HepG2 (cell line): ENCODE results near the gene ANKRD1. TPM values are rescaled to one million over a fixed set of nuclear protein-coding genes. Genes with fewer than 3 reads are reported as not detected.

Experiments
- AHDC1 ChIP-seq: sonication (generic); formaldehyde crosslinking; IDR thresholded peaks from 2 replicates; pipeline ENCODE4 v1.5.1; 2020; ENCODE audit warnings: mild to moderate bottlenecking, missing genetic modification reagents, borderline replicate concordance
- ATF7 ChIP-seq, 2 experiments: fragments of 450-650 bp in 1 of 2; sonication (generic) in 1 of 2; formaldehyde crosslinking in 1 of 2; IDR thresholded peaks; 2 replicates each; pipeline versions ENCODE4 v1.4.0 to v1.6.1; 2016 to 2020; ENCODE audit warnings: antibody characterized with exemption in 1 of 2, mild to moderate bottlenecking in 1 of 2, missing genetic modification reagents in 1 of 2
- DNMT3B ChIP-seq: conservative IDR thresholded peaks from 2 replicates; pipeline ENCODE4 v1.6.1; 2016; ENCODE audit warnings: missing biosample characterization, control low read depth
- HOXA9 ChIP-seq: sonication (generic); formaldehyde crosslinking; IDR thresholded peaks from 2 replicates; pipeline ENCODE4 v1.8.1; 2022; ENCODE audit warnings: missing genetic modification reagents, mild to moderate bottlenecking, moderate library complexity, borderline replicate concordance
- MIER2 ChIP-seq: IDR thresholded peaks from 2 replicates; pipeline ENCODE4 v1.6.1; 2016; ENCODE audit warnings: missing biosample characterization, missing genetic modification reagents
- NFE2 ChIP-seq: sonication (generic); formaldehyde crosslinking; IDR thresholded peaks from 2 replicates; pipeline ENCODE4 v1.4.0; 2020; ENCODE audit warnings: missing genetic modification reagents
- NFYC ChIP-seq: IDR thresholded peaks from 2 replicates; pipeline ENCODE4 v1.6.1; 2016; ENCODE audit warnings: missing genetic modification reagents, missing compliant biosample characterization
- NR1H2 ChIP-seq: sonication (generic); formaldehyde crosslinking; IDR thresholded peaks from 2 replicates; pipeline ENCODE4 v1.8.1; 2022; ENCODE audit warnings: low read depth, missing genetic modification reagents, borderline replicate concordance
- RAD21 ChIP-seq: fragments of 450-650 bp; formaldehyde crosslinking; IDR thresholded peaks from 2 replicates; pipeline ENCODE4 v1.5.0; 2020; ENCODE audit warnings: mild to moderate bottlenecking
- RFXAP ChIP-seq: sonication (generic); formaldehyde crosslinking; IDR thresholded peaks from 2 replicates; pipeline ENCODE4 v1.4.0; 2020; ENCODE audit warnings: missing genetic modification reagents, borderline replicate concordance
- SALL2 ChIP-seq: sonication (generic); formaldehyde crosslinking; IDR thresholded peaks from 2 replicates; pipeline ENCODE4 v1.8.1; 2023; ENCODE audit warnings: mild to moderate bottlenecking, missing genetic modification reagents, inconsistent platforms
- SMYD3 ChIP-seq: sonication (generic); formaldehyde crosslinking; IDR thresholded peaks from 2 replicates; pipeline ENCODE4 v1.8.1; 2023; ENCODE audit warnings: mild to moderate bottlenecking, missing genetic modification reagents
- SNAI1 ChIP-seq: sonication (generic); formaldehyde crosslinking; IDR thresholded peaks from 2 replicates; pipeline ENCODE4 v1.5.0; 2020; ENCODE audit warnings: mild to moderate bottlenecking, missing genetic modification reagents, borderline replicate concordance
- SP140L ChIP-seq: sonication (generic); formaldehyde crosslinking; IDR thresholded peaks from 2 replicates; pipeline ENCODE4 v1.4.0; 2020; ENCODE audit warnings: missing genetic modification reagents, borderline replicate concordance
- TRIM24 ChIP-seq: sonication (generic); formaldehyde crosslinking; IDR thresholded peaks from 2 replicates; pipeline ENCODE4 v1.8.0; 2022; ENCODE audit warnings: mild to moderate bottlenecking, missing genetic modification reagents
- U2AF1 ChIP-seq: fragments of 200-400 bp; formaldehyde crosslinking; optimal IDR thresholded peaks from 2 replicates; pipeline ENCODE3; 2017; ENCODE audit warnings: mild to moderate bottlenecking, low read depth, low read length
- ZBTB20 ChIP-seq: sonication (generic); formaldehyde crosslinking; IDR thresholded peaks from 2 replicates; pipeline ENCODE4 v1.8.1; 2023; ENCODE audit warnings: missing genetic modification reagents, low read depth, mild to moderate bottlenecking, borderline replicate concordance
- ZFYVE20 ChIP-seq: sonication (generic); formaldehyde crosslinking; IDR thresholded peaks from 2 replicates; pipeline ENCODE4 v1.8.0; 2023; ENCODE audit warnings: low read depth, mild to moderate bottlenecking, moderate library complexity, missing genetic modification reagents, borderline replicate concordance
- ZNF264 ChIP-seq: sonication (generic); formaldehyde crosslinking; IDR thresholded peaks from 2 replicates; pipeline ENCODE4 v1.4.0; 2020; ENCODE audit warnings: missing genetic modification reagents
- ZNF564 ChIP-seq: sonication (generic); formaldehyde crosslinking; IDR thresholded peaks from 2 replicates; pipeline ENCODE4 v1.8.1; 2023; ENCODE audit warnings: mild to moderate bottlenecking, missing genetic modification reagents
- ZNF670 ChIP-seq: sonication (generic); formaldehyde crosslinking; IDR thresholded peaks from 2 replicates; pipeline ENCODE4 v1.8.0; 2022; ENCODE audit warnings: mild to moderate bottlenecking, missing genetic modification reagents, borderline replicate concordance
- ZNF891 ChIP-seq: sonication (generic); formaldehyde crosslinking; IDR thresholded peaks from 2 replicates; pipeline ENCODE4 v1.5.0; 2020; ENCODE audit warnings: mild to moderate bottlenecking, missing genetic modification reagents
- polyA plus RNA-seq, 8 experiments: library from polyadenylated mRNA; depleted of rRNA in 3 of 8; stranded (reverse) in 7 of 8; unstranded in 1 of 8; fragments of >200 nt; fragmentation: Illumina TruSeq in 4 of 8; extraction: Trizol in 4 of 8; gene quantifications; 2 replicates each; pipeline versions ENCODE4 v1.2.1 to v1.2.3, GENCODE V29; 2011 to 2016; ENCODE audit warnings: low read depth in 4 of 8, missing spikeins in 1 of 8, mixed read lengths in 1 of 8; ENCODE audit not compliant: insufficient read depth in 1 of 8
- total RNA-seq, 5 experiments: library from RNA; depleted of rRNA; stranded (reverse); fragments of >200 nt; fragmentation: Illumina TruSeq; extraction: Trizol; gene quantifications; 2 replicates each; pipeline ENCODE4 v1.2.3, GENCODE V29; 2016; ENCODE audit warnings: low read depth in 1 of 5
- TF ChIP-seq, protein P1 (sequence below): sonication (generic); formaldehyde crosslinking; IDR thresholded peaks from 2 replicates; pipeline ENCODE4 v1.8.1; 2023; ENCODE audit warnings: mild to moderate bottlenecking, moderate library complexity, missing genetic modification reagents
- TF ChIP-seq, protein P2 (sequence below): sonication (generic); formaldehyde crosslinking; IDR thresholded peaks from 2 replicates; pipeline ENCODE4 v1.4.0; 2020; ENCODE audit warnings: missing genetic modification reagents, borderline replicate concordance

The ANKRD1 gene
- total and polyA plus RNA-seq, 2 of the 13 experiments (the other 11 are each of a cell fraction or from before 2014, with no cell fraction given): 19.4 to 41.8 TPM

DNA sequence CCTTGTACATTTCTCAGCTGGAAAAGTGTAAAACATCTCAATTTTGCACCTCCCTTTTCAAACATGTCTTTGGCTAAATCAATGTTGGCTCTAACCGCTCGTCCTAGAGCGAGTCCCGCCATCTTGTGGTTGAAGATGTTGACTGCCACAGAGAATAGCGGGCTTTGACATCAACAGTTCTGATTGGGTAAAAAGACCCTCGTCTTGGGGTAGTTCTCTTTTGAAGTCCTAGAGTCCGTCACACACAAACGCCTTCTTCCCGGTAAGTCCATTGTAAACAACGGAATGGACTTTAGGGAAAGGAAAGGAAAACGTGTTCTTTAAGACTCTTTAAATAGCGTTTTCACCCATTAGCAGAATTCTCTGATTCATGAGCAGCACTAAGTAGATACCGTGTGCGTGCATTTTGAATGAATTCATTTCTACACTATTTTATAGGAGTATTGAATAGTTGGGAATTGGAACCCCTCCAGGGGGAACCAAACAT lies 49.6 kb downstream of the ANKRD1 start (continued):
- TF ChIP-seq AHDC1 (no peak), ZBTB20 (CRISPR knock-in tag) (no peak), ZNF564 (CRISPR knock-in tag) (0 out of 2 replicates have a peak, but pooled peaks have one; percentile 3), ZNF891 (CRISPR knock-in tag) (no peak), SMYD3 (CRISPR knock-in tag) (no peak), ZNF670 (no peak), U2AF1 (no peak), TRIM24 (no peak), ZNF264 (no peak), NFE2 (CRISPR knock-in tag) (no peak), HOXA9 (CRISPR knock-in tag) (no peak), ATF7 (IDR thresholded peaks at IDR 0.05) (no peak), ATF7 (CRISPR knock-in tag; IDR thresholded peaks at IDR 0.05) (no peak), SALL2 (CRISPR knock-in tag) (peak; percentile 11; the same call in 1 of the 2 replicates), SNAI1 (no peak), DNMT3B (no peak), ZFYVE20 (no peak), MIER2 (CRISPR knock-in tag) (no peak), RFXAP (CRISPR knock-in tag) (no peak), NFYC (CRISPR knock-in tag) (peak; percentile 38; the same call in 1 of the 2 replicates), RAD21 (CRISPR knock-in tag) (no peak), NR1H2 (CRISPR knock-in tag) (no peak), SP140L (peak; percentile 69; the same call in 1 of the 2 replicates)
- TF ChIP-seq, protein P1, sequence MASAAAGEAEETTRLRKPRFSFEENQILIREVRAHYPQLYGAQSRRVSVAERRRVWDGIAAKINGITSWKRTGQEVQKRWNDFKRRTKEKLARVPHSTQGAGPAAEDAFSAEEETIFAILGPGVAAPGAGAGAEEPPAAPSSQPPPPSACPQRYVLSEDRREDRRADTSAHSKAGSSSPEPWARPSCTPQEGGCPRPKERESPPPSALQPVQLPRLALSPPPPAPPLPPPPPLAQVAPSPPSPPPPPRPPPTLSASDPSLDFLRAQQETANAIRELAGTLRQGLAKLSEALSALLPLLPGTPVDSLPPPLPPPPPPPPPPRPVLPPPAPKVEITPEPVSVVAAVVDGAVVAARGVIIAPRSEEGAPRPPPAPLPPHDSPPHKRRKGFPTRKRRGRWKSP: 0 out of 2 replicates have a peak, but pooled peaks have one; percentile 37
- TF ChIP-seq, protein P2, sequence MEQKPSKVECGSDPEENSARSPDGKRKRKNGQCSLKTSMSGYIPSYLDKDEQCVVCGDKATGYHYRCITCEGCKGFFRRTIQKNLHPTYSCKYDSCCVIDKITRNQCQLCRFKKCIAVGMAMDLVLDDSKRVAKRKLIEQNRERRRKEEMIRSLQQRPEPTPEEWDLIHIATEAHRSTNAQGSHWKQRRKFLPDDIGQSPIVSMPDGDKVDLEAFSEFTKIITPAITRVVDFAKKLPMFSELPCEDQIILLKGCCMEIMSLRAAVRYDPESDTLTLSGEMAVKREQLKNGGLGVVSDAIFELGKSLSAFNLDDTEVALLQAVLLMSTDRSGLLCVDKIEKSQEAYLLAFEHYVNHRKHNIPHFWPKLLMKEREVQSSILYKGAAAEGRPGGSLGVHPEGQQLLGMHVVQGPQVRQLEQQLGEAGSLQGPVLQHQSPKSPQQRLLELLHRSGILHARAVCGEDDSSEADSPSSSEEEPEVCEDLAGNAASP (CRISPR knock-in tag): 0 out of 2 replicates have a peak, but pooled peaks have one; percentile 15
